Naive thymus-derived CD4-positive, alpha-beta T cell (primary cell): ENCODE data around the gene SLC29A2. TPM values are rescaled to one million over a fixed set of nuclear protein-coding genes. Genes with fewer than 3 reads are reported as not detected.

Experiments used
- ATAC-seq: fragments of 150-1000 bp; cut with Tn5 transposase; 2 replicates; pipeline ENCODE4 v1.10.0; 2021; ENCODE audit warnings: mild to moderate bottlenecking, moderate library complexity
- CTCF ChIA-PET: fragments of 350-600 bp; sonication (Branson Sonifier 250); formaldehyde crosslinking; loops from one replicate; lab custom pipeline; 2021; ENCODE audit warnings: antibody characterized with exemption; lab: Charles Lee
- POLR2A ChIA-PET: fragments of 350-600 bp; sonication (Branson Sonifier 250); formaldehyde crosslinking; loops from one replicate; lab custom pipeline; 2021; ENCODE audit warnings: antibody characterized with exemption, inconsistent platforms; lab: Charles Lee
- DNase-seq, 9 donors: peaks; one replicate each; pipeline versions ENCODE4 v3.0.0 to v3.0.0-alpha.2; 2020 to 2022; ENCODE audit warnings: mixed read lengths in 1 of 9
- H3K27ac ChIP-seq: one replicate; pipeline ENCODE4 v1.7.0; 2013; ENCODE audit warnings: mild to moderate bottlenecking, low read depth, low read length, moderate library complexity
- H3K27me3 ChIP-seq, 2 donors: one replicate each; pipeline ENCODE4 v1.7.0; 2013; ENCODE audit warnings: low read length in 2 of 2, mild to moderate bottlenecking in 2 of 2, moderate library complexity in 2 of 2; ENCODE audit not compliant: control insufficient read depth in 2 of 2, insufficient read depth in 2 of 2
- H3K36me3 ChIP-seq, 3 experiments: 1 replicate in 2 of 3; 2 replicates in 1 of 3; pipeline ENCODE4 v1.7.0; 2013; ENCODE audit warnings: low read length in 3 of 3, mild to moderate bottlenecking in 3 of 3, moderate library complexity in 1 of 3; ENCODE audit not compliant: insufficient read depth in 3 of 3, control insufficient read depth in 2 of 3
- H3K4me1 ChIP-seq, 2 donors: one replicate each; pipeline ENCODE4 v1.7.0; 2013; ENCODE audit warnings: low read length in 2 of 2, mild to moderate bottlenecking in 2 of 2, moderate library complexity in 1 of 2; ENCODE audit not compliant: control insufficient read depth in 2 of 2, insufficient read depth in 2 of 2
- H3K4me3 ChIP-seq: 2 replicates; pipeline ENCODE4 v1.7.0; 2013; ENCODE audit warnings: mild to moderate bottlenecking, low read length
- H3K9me3 ChIP-seq, 3 experiments: 1 replicate in 2 of 3; 2 replicates in 1 of 3; pipeline ENCODE4 v1.7.0; 2013; ENCODE audit warnings: low read length in 3 of 3; ENCODE audit not compliant: control insufficient read depth in 2 of 3
- H3K27ac Mint-ChIP-seq, 9 donors: one replicate each; pipeline ENCODE4 v1.8.0; 2020 to 2022; ENCODE audit warnings: mixed read lengths in 9 of 9, mild to moderate bottlenecking in 8 of 9, moderate library complexity in 5 of 9, inconsistent platforms in 2 of 9
- H3K27me3 Mint-ChIP-seq, 5 donors: one replicate each; pipeline ENCODE4 v1.8.0; 2021 to 2022; ENCODE audit warnings: mixed read lengths in 5 of 5, mild to moderate bottlenecking in 1 of 5
- H3K36me3 Mint-ChIP-seq, 5 donors: one replicate each; pipeline ENCODE4 v1.8.0; 2020 to 2022; ENCODE audit warnings: mixed read lengths in 5 of 5, mild to moderate bottlenecking in 3 of 5, inconsistent platforms in 1 of 5
- H3K4me1 Mint-ChIP-seq, 7 donors: one replicate each; pipeline ENCODE4 v1.8.0; 2020 to 2022; ENCODE audit warnings: mixed read lengths in 7 of 7, mild to moderate bottlenecking in 3 of 7, inconsistent platforms in 1 of 7
- H3K4me3 Mint-ChIP-seq, 10 donors: one replicate each; pipeline ENCODE4 v1.8.0; 2020 to 2022; ENCODE audit warnings: mild to moderate bottlenecking in 10 of 10, mixed read lengths in 10 of 10, moderate library complexity in 6 of 10, inconsistent platforms in 2 of 10
- H3K9me3 Mint-ChIP-seq, 11 donors: one replicate each; pipeline ENCODE4 v1.8.0; 2020 to 2022; ENCODE audit warnings: mixed read lengths in 11 of 11, mild to moderate bottlenecking in 4 of 11, inconsistent platforms in 1 of 11, moderate library complexity in 1 of 11
- intact Hi-C, 2 donors: fragments of 100-400 bp; cut with micrococcal nuclease; formaldehyde crosslinking; loops; one replicate each; pipeline ENCODE4 v1.15.1; 2023
- polyA plus RNA-seq, 2 donors: library from polyadenylated mRNA; unstranded; fragments of 300-500 nt; fragmentation: Illumina TruSeq; gene quantifications; one replicate each; pipeline ENCODE4 v1.2.3, GENCODE V29; 2021
- total RNA-seq, 6 experiments: library from RNA in 5 of 6; stranded (reverse) in 5 of 6; gene quantifications; 1 replicate in 5 of 6; 2 replicates in 1 of 6; pipeline ENCODE4 v1.2.3 and lab custom pipeline; 2021 to 2026

The SLC29A2 gene
- total and polyA plus RNA-seq, 7 experiments from 2014 or later: 2.7 to 18.9 (median 7.0) TPM

DNA sequence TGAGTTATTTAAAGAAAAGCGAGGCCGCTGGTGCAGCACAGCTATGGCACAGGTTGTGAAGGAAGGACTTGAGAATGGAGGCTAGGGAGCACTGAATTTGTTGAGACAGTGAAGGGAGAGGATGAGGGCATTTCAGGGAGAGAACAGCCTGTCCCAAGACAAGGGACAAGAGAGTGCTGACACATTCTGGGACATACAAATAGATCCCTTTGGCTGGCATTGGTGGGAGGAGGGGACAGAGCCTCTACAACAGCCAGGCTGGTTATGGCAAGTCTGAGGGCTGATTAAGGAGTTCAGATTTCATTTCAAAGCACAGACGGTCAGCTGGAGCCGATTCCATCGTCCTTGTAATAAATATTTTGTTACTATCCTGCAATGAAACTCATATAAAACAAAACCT is 1.7 kb upstream of the SLC29A2 start:
- Histone ChIP-seq H3K9me3 (no peaks in the 10 kb centered on the region), H3K4me3 (no peak overlapping the region), H3K27ac (no peak overlapping the region), H3K36me3 (peaks cover 0 to 8% (median 0%) of the 10 kb centered on the region in 3 experiments), H3K4me1 (peaks cover 4 to 8% of the 10 kb centered on the region in 2 donors), H3K27me3 (no peaks in the 10 kb centered on the region)
- Mint-ChIP-seq H3K36me3 (no peaks in the 10 kb centered on the region), H3K27ac (peak overlapping the region in 6 of 9 donors; percentile 4 to 83 (median 14)), H3K4me3 (peak overlapping the region in 3 of 10 donors; percentile 9 to 26 (median 21)), H3K27me3 (peaks cover 0 to 5% (median 0%) of the 10 kb centered on the region in 5 donors), H3K9me3 (no peaks in the 10 kb centered on the region), H3K4me1 (peaks cover 0 to 21% (median 13%) of the 10 kb centered on the region in 7 donors)
- DNase-seq: no peak
- no peak for ATAC-seq
- intact Hi-C loops: loop anchor here in 1 of 2 donors (5.0 kb wide), 1 partner anchor 46 kb away; no protein-coding TSS in a partner anchor
- CTCF ChIA-PET: interaction anchor here (1.1 to 2.9 kb wide), 4 partner anchors 10 to 16 kb away, joined by 5 to 14 read pairs (median 8); no protein-coding TSS in a partner anchor
- POLR2A ChIA-PET: interaction anchor here (1.8 to 3.6 kb wide), 2 partner anchors 12 to 84 kb away, joined by 5 to 32 read pairs; partner anchors contain the start of gene YIF1A

DNA sequence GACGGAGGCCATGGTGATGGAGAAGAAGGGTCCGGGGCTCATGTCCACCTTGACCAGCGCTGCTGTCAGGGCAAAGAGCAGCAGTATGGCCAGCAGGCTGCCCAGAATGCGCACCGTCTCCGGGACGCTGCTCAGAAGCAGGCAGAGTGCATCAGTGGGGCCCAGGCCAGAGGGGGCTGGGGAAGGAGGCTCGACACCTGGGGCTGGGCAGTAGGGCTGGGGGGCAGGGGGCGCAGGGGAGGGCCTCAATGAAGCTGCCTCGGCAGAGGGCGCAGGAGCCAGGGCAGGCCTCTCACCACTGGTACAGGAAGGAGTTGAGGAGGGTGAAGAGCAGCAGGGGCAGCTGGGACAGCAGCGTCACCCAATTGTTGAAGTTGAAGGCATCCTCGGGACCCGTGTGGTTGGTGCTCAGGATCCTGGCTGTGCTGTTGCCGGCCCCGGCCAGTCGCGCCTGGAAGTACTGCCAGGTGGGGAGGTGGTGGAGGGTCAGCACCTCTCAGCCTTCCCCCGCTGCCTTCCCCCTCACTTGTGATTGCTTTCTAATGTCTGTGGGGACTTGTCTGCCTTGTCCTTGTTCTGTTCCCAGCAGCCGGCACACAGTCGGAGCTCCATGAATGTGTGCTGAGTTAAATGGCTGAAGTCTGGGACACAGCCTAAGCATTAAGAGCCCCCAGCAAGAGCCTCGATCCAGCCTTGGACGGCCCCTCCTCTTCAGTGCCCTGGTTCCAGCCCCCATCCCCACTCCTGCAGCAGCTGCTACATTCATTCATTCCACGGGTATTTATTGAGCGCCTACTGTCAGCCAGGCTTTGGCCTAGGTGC is 2.3 kb downstream of the SLC29A2 start:
- no peaks in the 10 kb centered on the region for H3K27me3 Mint-ChIP-seq
- intact Hi-C loops: no loop called here
- H3K4me3 ChIP-seq: no peak overlapping the region
- no peaks in the 10 kb centered on the region for H3K36me3 Mint-ChIP-seq
- no peaks in the 10 kb centered on the region for H3K9me3 Mint-ChIP-seq
- ChIA-PET POLR2A (interaction anchor here (1.5 to 4.8 kb wide), 2 partner anchors 23 to 34 kb away, joined by 3 to 58 read pairs; partner anchors contain the start of genes B4GAT1 and BRMS1), CTCF (interaction anchor here (1.4 kb wide), 1 partner anchor 17 kb away, joined by 5 read pairs; no protein-coding TSS in a partner anchor)
- peak overlapping the region in 2 of 9 donors; percentile 38 to 46 for H3K27ac Mint-ChIP-seq
- H3K27me3 ChIP-seq: no peaks in the 10 kb centered on the region
- no peak for ATAC-seq
- peaks cover 0 to 24% (median 13%) of the 10 kb centered on the region in 7 donors for H3K4me1 Mint-ChIP-seq
- peaks cover 4 to 8% of the 10 kb centered on the region in 2 donors for H3K4me1 ChIP-seq
- peaks cover 0 to 8% (median 0%) of the 10 kb centered on the region in 3 experiments for H3K36me3 ChIP-seq
- peak overlapping the region in 9 of 10 donors; percentile 0 to 96 (median 41) for H3K4me3 Mint-ChIP-seq
- H3K27ac ChIP-seq: no peak overlapping the region
- no peaks in the 10 kb centered on the region for H3K9me3 ChIP-seq
- no peak for DNase-seq

- H3K36me3 ChIP-seq: peaks cover 0 to 8% (median 0%) of the 10 kb centered on the region in 3 experiments
- no peaks in the 10 kb centered on the region for H3K27me3 ChIP-seq
- Mint-ChIP-seq H3K4me1 (peaks cover 0 to 24% (median 13%) of the 10 kb centered on the region in 7 donors), H3K4me3 (peak overlapping the region in 2 of 10 donors; percentile 37 to 44), H3K9me3 (no peaks in the 10 kb centered on the region), H3K27ac (peak overlapping the region in 1 of 9 donors; percentile 38), H3K27me3 (no peaks in the 10 kb centered on the region), H3K36me3 (no peaks in the 10 kb centered on the region)
- ChIA-PET POLR2A (interaction anchor here (1.0 to 4.8 kb wide), 2 partner anchors 10 to 22 kb away, joined by 3 to 58 read pairs; partner anchors contain the start of genes B4GAT1 and BRMS1), CTCF (no interaction called here)
- ATAC-seq (no peak), DNase-seq (no peak)
- no peak overlapping the region for H3K4me3 ChIP-seq
- intact Hi-C loops: no loop called here
- H3K27ac ChIP-seq: no peak overlapping the region
- H3K9me3 ChIP-seq: no peaks in the 10 kb centered on the region
- peaks cover 4 to 8% of the 10 kb centered on the region in 2 donors for H3K4me1 ChIP-seq
These were observed 3.1 kb downstream of the SLC29A2 start for GRCh38 chr11:66368484-66368883.

DNA sequence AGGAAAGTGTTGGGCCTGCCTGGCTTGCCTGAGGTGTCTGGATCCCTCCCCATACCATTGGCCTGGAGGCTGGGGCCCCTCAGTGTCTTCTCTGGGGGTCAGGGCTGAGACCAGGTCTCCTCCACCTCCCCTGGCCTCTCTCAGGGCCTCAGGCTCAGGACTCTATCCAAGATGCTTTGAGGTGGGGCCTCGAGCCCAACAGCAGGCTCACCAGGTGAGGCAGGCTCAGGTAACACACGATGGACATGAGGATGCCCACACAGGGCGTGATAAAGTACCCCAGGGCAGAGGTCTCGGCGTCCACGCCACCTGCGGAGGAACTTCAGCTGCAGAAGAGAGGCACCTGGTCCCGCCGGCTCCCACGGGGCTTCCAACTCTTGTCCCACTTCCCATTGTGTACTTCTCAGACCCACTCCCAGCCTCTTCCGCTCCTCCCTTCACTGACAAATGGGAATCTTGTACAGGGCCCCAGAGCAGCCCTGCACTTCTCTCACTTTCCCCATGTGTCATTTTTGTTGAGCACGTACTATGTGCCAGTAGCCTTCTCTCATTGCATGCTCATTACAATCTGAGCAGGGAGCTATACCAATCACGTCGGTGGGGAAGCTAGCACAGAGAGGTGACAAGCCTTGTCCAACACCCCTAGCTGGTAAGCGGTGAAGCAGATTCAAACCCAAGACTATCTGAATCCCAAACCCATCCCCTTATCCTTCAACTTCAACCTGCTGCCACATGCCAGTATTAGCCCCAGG is 3.8 kb downstream of the SLC29A2 start:
- Histone ChIP-seq H3K9me3 (no peaks in the 10 kb centered on the region), H3K27ac (no peak overlapping the region), H3K36me3 (peaks cover 0 to 13% (median 0%) of the 10 kb centered on the region in 3 experiments), H3K4me1 (peaks cover 4 to 7% of the 10 kb centered on the region in 2 donors), H3K27me3 (no peaks in the 10 kb centered on the region), H3K4me3 (no peak overlapping the region)
- no peak for DNase-seq
- ChIA-PET POLR2A (interaction anchor here (1.0 to 4.8 kb wide), 2 partner anchors 10 to 21 kb away, joined by 3 to 58 read pairs; partner anchors contain the start of genes B4GAT1 and BRMS1), CTCF (interaction anchor here (1.1 to 1.3 kb wide), 2 partner anchors 17 to 56 kb away, joined by 3 to 4 read pairs; no protein-coding TSS in a partner anchor)
- intact Hi-C loops: no loop called here
- H3K4me1 Mint-ChIP-seq: peaks cover 0 to 21% (median 12%) of the 10 kb centered on the region in 7 donors
- peak overlapping the region in 2 of 10 donors; percentile 17 to 29 for H3K4me3 Mint-ChIP-seq
- H3K27ac Mint-ChIP-seq: peak overlapping the region in 3 of 9 donors; percentile 28 to 69 (median 34)
- no peak for ATAC-seq
- H3K27me3 Mint-ChIP-seq: no peaks in the 10 kb centered on the region
- no peaks in the 10 kb centered on the region for H3K36me3 Mint-ChIP-seq
- H3K9me3 Mint-ChIP-seq: no peaks in the 10 kb centered on the region

- Histone ChIP-seq H3K4me3 (no peak overlapping the region), H3K36me3 (peaks cover 0 to 15% (median 0%) of the 10 kb centered on the region in 3 experiments), H3K27ac (no peak overlapping the region), H3K4me1 (peaks cover 0 to 4% of the 10 kb centered on the region in 2 donors), H3K9me3 (no peaks in the 10 kb centered on the region), H3K27me3 (no peaks in the 10 kb centered on the region)
- DNase-seq: no peak
- H3K9me3 Mint-ChIP-seq: no peaks in the 10 kb centered on the region
- peak overlapping the region in 1 of 9 donors; percentile 19 for H3K27ac Mint-ChIP-seq
- H3K27me3 Mint-ChIP-seq: no peaks in the 10 kb centered on the region
- no peak overlapping the region for H3K4me3 Mint-ChIP-seq
- intact Hi-C loops: no loop called here
- no peaks in the 10 kb centered on the region for H3K36me3 Mint-ChIP-seq
- ChIA-PET CTCF (interaction anchor here (0.7 to 1.3 kb wide), 3 partner anchors 18 to 56 kb away, joined by 3 to 4 read pairs (median 3); no protein-coding TSS in a partner anchor), POLR2A (no interaction called here)
- no peak for ATAC-seq
- H3K4me1 Mint-ChIP-seq: peaks cover 0 to 16% (median 12%) of the 10 kb centered on the region in 7 donors
These were observed 4.6 kb downstream of the SLC29A2 start for GRCh38 chr11:66366844-66367477.
